GM21619 (cell line): ENCODE results near the gene GRK5.

ENCODE experiments used
- ATAC-seq: cut with Tn5 transposase; IDR thresholded peaks from one replicate; pipeline ENCODE4 v1.9.1; 2021; ENCODE audit not compliant: unreplicated experiment

GRK5 gene

GRCh38 chr10:119396709-119397071 is 189.3 kb downstream of the GRK5 start:
- no peak for ATAC-seq

- no peak for ATAC-seq
Measured at GRCh38 chr10:119397416-119397815, 190.0 kb downstream of the GRK5 start.

GRCh38 chr10:119398996-119399395 is 191.6 kb downstream of the GRK5 start:
- no peak for ATAC-seq

GRCh38 chr10:119399466-119399865 is 192.1 kb downstream of the GRK5 start:
- no peak for ATAC-seq

GRCh38 chr10:119401671-119402395 is 194.5 kb downstream of the GRK5 start:
- no peak for ATAC-seq

GRCh38 chr10:119403921-119404320 is 196.6 kb downstream of the GRK5 start:
- no peak for ATAC-seq

- ATAC-seq = no peak
Measured at GRCh38 chr10:119404719-119405519, 197.5 kb downstream of the GRK5 start.

GRCh38 chr10:119405520-119405807 is 198.1 kb downstream of the GRK5 start:
- no peak for ATAC-seq

- ATAC-seq = no peak
Measured at GRCh38 chr10:119406137-119406536, 198.8 kb downstream of the GRK5 start.

- ATAC-seq = no peak
Measured at GRCh38 chr10:119406601-119407253, 199.4 kb downstream of the GRK5 start.

GRCh38 chr10:119407254-119407777 is 199.9 kb downstream of the GRK5 start:
- no peak for ATAC-seq

GRCh38 chr10:119408072-119408471 is 200.7 kb downstream of the GRK5 start:
- ATAC-seq = no peak

GRCh38 chr10:119408969-119409371 is 201.6 kb downstream of the GRK5 start:
- ATAC-seq = no peak

GRCh38 chr10:119409385-119409784 is 202.0 kb downstream of the GRK5 start:
- no peak for ATAC-seq

GRCh38 chr10:119409906-119410305 is 202.5 kb downstream of the GRK5 start:
- no peak for ATAC-seq

- ATAC-seq = no peak
Measured at GRCh38 chr10:119410361-119411116, 203.2 kb downstream of the GRK5 start.

- no peak for ATAC-seq
Measured at GRCh38 chr10:119412244-119413092, 205.1 kb downstream of the GRK5 start.

- no peak for ATAC-seq
Measured at GRCh38 chr10:119413093-119413453, 205.7 kb downstream of the GRK5 start.

GRCh38 chr10:119413471-119414080 is 206.2 kb downstream of the GRK5 start:
- no peak for ATAC-seq

GRCh38 chr10:119414081-119414611 is 206.8 kb downstream of the GRK5 start:
- ATAC-seq = no peak
